Measurements from ENCODE around the gene PRKN. TPM values are rescaled to one million over a fixed set of nuclear protein-coding genes. Genes with fewer than 3 reads are reported as not detected.

Gene PRKN
- total RNA-seq, 2 experiments from 2014 or later = 0.82 to 1.00 TPM

DNA sequence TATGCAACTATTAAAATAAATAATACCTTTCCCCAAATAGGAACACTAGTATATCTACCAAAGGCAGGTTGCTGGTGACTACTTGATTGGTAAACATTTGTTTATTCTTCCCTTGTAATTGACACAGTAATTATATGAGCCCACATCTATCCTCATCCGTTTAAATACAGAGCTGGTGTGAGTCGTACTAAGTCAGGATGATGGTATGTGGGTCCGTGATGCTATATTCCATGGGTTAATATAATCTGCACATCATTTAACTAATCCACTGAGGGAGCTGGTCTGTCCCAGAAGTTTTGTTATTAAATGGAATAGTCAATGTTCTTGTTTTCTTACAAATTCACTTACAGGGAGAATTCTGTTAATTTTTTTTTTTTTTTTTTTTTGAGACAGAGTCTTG, 1289.7 kb downstream of the PRKN start:
- Mint-ChIP-seq H3K9me3 (no peaks in the 10 kb centered on the region), H3K4me1 (ENCODE audit: low read depth) (no peaks in the 10 kb centered on the region), H3K27ac (no peak overlapping the region), H3K27me3 (peaks cover 6% of the 10 kb centered on the region), H3K4me3 (no peak overlapping the region), H3K36me3 (no peaks in the 10 kb centered on the region)
- POLR2A ChIA-PET = no interaction called here
- CTCF ChIA-PET = interaction anchor here (1.9 kb wide), 1 partner anchor 20 kb away, joined by 6 read pairs; no protein-coding TSS in a partner anchor
- intact Hi-C loops (cut with micrococcal nuclease) = no loop called here
- no peak for DNase-seq

DNA sequence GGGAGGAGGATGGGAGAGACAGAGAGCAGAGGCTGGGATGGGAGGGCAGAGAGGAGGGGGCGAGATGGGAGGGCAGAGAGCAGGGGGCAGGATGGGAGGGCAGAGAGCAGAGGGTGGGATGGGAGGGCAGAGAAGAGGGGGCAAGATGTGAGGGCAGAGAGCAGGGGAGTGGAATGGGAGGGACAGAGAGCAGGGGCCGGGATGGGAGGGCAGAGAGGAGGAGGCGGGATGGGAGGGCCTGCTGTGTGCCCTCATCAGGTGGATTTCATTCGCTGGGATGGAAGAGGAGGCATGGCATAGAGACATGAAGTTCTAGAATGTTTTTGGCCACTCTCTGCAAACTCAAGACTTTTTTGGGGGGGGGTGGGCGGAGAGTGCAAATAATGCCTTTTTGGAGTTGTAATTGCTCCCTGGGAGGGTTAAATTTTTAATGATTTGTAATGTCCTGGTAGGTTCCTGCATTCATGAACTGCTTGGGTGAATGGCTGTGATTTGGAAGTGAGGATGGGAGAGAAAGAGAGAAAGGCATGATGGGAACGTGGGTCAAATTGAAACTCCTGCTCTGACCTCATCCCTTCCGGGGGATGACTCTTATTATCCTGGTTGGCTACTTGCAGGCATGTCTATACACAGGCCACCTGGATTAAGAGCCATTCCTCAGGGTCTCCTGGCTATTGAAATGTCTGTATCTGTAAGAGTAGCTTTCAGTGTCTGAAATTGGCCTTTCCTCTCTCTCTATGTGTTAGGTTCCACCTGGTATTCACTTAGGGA, 1291.3 kb downstream of the PRKN start:
- ChIA-PET POLR2A (no interaction called here), CTCF (interaction anchor here (1.9 kb wide), 1 partner anchor 19 kb away, joined by 6 read pairs; no protein-coding TSS in a partner anchor)
- no peak for DNase-seq
- intact Hi-C loops (cut with micrococcal nuclease) = no loop called here
- Mint-ChIP-seq H3K36me3 (no peaks in the 10 kb centered on the region), H3K4me3 (no peak overlapping the region), H3K4me1 (ENCODE audit: low read depth) (no peaks in the 10 kb centered on the region), H3K9me3 (no peaks in the 10 kb centered on the region), H3K27me3 (peaks cover 6% of the 10 kb centered on the region), H3K27ac (no peak overlapping the region)

DNA sequence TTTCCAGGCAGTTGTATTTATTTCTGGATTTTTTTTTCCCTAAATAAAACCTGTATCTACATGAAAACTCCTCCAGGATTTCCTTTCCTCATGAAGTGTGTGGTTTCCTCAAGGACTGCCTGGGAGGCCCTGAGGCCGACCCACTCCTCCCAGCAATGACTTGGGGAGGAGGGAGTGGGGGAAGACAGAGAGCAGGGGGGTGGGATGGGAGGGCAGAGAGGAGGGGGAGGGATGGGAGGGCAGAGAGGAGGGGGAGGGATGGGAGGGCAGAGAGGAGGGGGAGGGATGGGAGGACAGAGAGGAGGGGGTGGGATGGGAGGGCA, 1291.9 kb downstream of the PRKN start:
- no peaks in the 10 kb centered on the region for H3K4me1 Mint-ChIP-seq (ENCODE audit: low read depth)
- ChIA-PET POLR2A (no interaction called here), CTCF (no interaction called here)
- H3K27ac Mint-ChIP-seq = no peak overlapping the region
- H3K36me3 Mint-ChIP-seq = no peaks in the 10 kb centered on the region
- no peaks in the 10 kb centered on the region for H3K9me3 Mint-ChIP-seq
- H3K27me3 Mint-ChIP-seq = peaks cover 6% of the 10 kb centered on the region
- DNase-seq = no peak
- intact Hi-C loops (cut with micrococcal nuclease) = no loop called here
- no peak overlapping the region for H3K4me3 Mint-ChIP-seq

DNA sequence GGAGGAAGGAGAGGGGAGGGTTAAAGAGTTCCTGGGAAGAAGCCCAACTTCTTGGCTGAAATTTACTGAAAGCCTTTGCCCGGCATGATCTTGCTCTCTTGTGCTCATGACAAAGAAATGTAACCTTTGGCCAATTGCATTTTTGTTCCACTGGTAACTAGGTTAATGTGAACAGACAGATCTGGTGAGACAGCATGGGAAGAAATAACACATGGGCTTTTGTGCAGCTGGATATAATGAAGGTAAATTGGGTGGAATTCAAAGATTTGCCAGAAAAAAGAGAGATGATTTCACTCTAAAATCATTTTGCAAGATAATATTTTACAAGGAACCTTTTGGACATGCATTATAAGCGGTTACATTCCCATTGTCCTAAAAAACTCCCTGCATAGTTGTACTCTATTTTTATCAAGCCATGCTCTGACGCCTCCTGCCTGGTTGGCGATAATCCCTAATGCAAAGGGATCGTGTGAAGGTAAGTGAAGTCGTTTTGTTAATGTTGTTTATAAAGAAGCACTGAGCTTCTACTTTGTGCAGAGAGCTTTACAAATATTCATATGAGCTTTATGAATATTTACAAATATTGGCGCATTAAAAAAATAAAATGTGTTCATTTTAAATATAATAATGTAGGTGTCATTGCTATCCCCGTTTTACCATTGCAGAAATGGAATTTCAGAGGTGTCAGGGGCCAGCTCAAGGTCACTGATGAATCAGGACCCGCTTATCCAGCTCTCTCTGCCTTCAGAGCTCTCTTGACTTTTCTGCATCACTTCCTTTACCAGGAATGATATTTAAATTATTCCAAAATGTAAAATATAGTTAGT, 1292.4 kb downstream of the PRKN start:
- DNase-seq = no peak
- no peaks in the 10 kb centered on the region for H3K9me3 Mint-ChIP-seq
- ChIA-PET POLR2A (no interaction called here), CTCF (no interaction called here)
- H3K27ac Mint-ChIP-seq = no peak overlapping the region
- H3K4me3 Mint-ChIP-seq = no peak overlapping the region
- H3K4me1 Mint-ChIP-seq (ENCODE audit: low read depth) = no peaks in the 10 kb centered on the region
- intact Hi-C loops (cut with micrococcal nuclease) = no loop called here
- H3K36me3 Mint-ChIP-seq = no peaks in the 10 kb centered on the region
- H3K27me3 Mint-ChIP-seq = peaks cover 6% of the 10 kb centered on the region

DNA sequence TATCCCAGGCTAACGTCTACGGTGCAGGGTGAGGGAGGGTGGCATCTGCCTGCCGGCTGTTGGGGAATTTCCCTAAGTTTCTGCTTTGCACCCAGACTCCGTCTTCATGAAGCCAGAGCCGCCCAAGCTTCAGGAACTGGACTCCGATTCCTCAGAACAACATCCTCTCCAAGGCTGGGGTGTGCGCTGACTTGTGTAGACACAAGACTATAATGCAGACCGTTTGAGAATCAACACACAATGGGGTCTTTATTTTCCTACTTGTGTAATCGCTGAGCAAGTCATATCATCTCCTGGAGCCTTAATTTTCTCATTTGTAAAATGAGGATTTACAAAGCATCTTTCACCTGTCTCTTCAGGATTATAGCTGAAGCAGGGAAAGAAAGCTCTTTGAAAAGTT, 1293.2 kb downstream of the PRKN start:
- Mint-ChIP-seq H3K4me3 (no peak overlapping the region), H3K36me3 (no peaks in the 10 kb centered on the region), H3K4me1 (ENCODE audit: low read depth) (no peaks in the 10 kb centered on the region), H3K27me3 (peaks cover 6% of the 10 kb centered on the region), H3K27ac (no peak overlapping the region), H3K9me3 (no peaks in the 10 kb centered on the region)
- DNase-seq = no peak
- POLR2A ChIA-PET = no interaction called here
- intact Hi-C loops (cut with micrococcal nuclease) = no loop called here
- CTCF ChIA-PET = no interaction called here

DNA sequence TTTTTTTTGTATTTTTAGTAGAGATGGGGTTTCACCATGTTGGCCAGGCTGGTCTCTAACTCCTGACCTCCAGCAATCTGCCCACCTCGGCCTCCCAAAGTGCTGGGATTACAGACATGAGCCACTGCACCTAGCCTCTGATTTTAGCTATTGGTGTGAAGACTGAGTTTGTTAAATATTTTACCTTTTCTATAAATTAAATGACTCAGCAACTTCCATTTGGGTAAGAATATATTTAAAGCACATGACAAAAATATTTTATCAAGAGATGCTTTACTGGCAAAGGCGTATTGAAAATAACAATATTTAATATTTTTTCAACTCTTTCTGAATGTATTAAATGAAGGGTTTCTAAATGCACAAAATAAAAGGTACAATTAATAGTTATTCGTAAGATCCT, 1295.0 kb downstream of the PRKN start:
- Mint-ChIP-seq H3K27ac (no peak overlapping the region), H3K27me3 (peaks cover 6% of the 10 kb centered on the region), H3K36me3 (no peaks in the 10 kb centered on the region), H3K4me3 (no peak overlapping the region), H3K9me3 (no peaks in the 10 kb centered on the region), H3K4me1 (ENCODE audit: low read depth) (no peaks in the 10 kb centered on the region)
- DNase-seq = no peak
- intact Hi-C loops (cut with micrococcal nuclease) = no loop called here
- CTCF ChIA-PET = no interaction called here
- POLR2A ChIA-PET = no interaction called here

DNA sequence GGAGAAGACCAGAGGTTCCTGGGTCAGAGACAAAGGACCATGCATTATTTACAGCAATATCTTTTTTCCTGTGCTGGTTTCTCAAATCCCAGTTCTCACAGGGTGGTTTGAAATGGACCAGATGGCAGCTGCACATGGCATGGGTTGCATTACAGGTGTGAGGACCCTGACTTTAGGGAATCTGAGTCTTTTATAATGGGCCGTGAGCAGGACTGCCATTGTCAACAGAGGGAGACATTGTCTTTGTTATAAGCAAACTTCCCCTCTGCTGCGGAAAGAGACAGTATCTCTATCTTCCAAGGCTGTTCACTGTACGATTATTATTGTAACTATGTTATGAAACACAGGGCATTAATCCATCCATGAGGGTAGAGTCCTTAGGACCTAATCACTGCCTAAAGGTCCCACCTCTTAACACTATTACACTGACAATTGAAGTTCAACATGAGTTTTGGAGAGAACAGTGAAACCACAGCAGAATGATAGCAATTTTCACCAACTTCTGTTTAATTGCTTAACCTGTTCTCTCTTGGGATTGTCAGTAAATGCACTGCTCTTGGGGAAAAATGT, 1297.6 kb downstream of the PRKN start:
- peaks cover 4% of the 10 kb centered on the region for H3K27me3 Mint-ChIP-seq
- H3K36me3 Mint-ChIP-seq = no peaks in the 10 kb centered on the region
- intact Hi-C loops (cut with micrococcal nuclease) = no loop called here
- ChIA-PET CTCF (interaction anchor here (3.9 kb wide), 1 partner anchor 12 kb away, joined by 22 read pairs; no protein-coding TSS in a partner anchor), POLR2A (no interaction called here)
- H3K4me3 Mint-ChIP-seq = no peak overlapping the region
- H3K27ac Mint-ChIP-seq = no peak overlapping the region
- DNase-seq = no peak
- no peaks in the 10 kb centered on the region for H3K9me3 Mint-ChIP-seq
- no peaks in the 10 kb centered on the region for H3K4me1 Mint-ChIP-seq (ENCODE audit: low read depth)

DNA sequence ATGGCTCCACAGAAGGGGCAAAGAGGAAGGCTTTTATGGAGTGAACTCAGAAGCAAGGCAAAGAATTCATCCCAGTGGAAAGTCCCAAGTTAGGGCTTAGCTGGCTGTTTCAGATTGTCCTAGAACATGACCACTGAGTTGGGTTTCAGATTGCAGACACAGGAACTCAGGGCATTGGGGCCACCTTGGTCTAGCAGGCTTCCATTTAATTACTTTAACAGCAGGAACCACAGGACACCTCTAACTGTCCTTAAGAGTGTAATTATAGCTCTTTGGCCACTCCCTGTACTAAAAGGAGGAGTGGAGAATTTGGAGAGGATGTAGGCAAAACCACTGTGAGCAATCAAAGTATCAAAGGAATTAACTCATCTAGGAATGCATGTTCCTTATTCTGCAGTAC, 1303.1 kb downstream of the PRKN start:
- Mint-ChIP-seq H3K9me3 (no peaks in the 10 kb centered on the region), H3K4me1 (ENCODE audit: low read depth) (no peaks in the 10 kb centered on the region), H3K36me3 (no peaks in the 10 kb centered on the region), H3K4me3 (no peak overlapping the region), H3K27me3 (no peaks in the 10 kb centered on the region), H3K27ac (no peak overlapping the region)
- intact Hi-C loops (cut with micrococcal nuclease) = no loop called here
- ChIA-PET CTCF (interaction anchor here (0.6 kb wide), 1 partner anchor 52 kb away, joined by 3 read pairs; no protein-coding TSS in a partner anchor), POLR2A (no interaction called here)
- no peak for DNase-seq

DNA sequence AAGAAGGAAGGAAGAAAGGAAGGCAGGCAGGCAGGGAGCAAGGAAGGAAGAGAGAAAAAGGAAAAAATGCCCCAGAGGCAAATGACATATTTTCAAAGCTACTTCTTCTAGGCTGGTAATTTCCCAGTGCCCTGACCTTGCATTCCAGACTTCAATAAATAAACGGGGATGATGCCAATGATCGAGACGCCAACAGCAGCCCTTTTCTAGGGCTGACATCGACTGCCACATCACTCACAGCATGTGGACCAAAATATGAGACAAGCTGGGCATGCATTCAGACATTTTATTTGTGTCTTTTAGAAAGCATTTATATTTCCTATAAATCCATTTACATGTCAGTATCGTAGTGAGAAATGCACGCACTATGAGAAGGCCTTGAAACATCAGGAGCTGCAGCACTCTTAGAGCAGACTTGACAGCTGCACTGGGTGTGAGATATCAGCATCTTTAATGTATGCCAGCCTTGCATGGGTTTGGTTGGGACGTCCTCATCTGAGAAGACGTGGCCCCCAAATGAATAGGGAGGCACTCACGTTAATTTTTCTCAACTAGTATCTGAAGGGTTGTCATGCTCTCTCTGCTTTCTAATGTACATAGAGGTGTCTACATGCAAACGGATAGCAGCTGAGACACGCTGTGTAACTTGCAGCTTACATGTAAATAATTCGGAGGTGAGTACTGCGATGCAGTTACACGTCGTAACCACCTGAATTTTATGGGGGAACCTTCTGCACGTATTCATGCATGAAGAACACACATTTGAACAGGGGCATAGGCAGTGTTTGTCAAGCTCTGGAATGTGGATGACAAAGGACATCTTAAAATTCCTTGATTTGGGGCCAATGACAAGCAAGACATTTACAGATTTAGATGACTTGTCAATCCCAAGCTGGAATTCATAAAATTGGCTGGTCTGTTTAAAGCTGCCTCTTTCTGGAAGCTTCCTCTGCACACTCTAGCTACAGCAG, 1304.6 kb downstream of the PRKN start:
- CTCF ChIA-PET = no interaction called here
- POLR2A ChIA-PET = no interaction called here
- no peak overlapping the region for H3K27ac Mint-ChIP-seq
- intact Hi-C loops (cut with micrococcal nuclease) = no loop called here
- no peak for DNase-seq
- H3K4me1 Mint-ChIP-seq (ENCODE audit: low read depth) = no peaks in the 10 kb centered on the region
- H3K4me3 Mint-ChIP-seq = no peak overlapping the region
- no peaks in the 10 kb centered on the region for H3K36me3 Mint-ChIP-seq
- no peaks in the 10 kb centered on the region for H3K9me3 Mint-ChIP-seq
- peaks cover 2% of the 10 kb centered on the region for H3K27me3 Mint-ChIP-seq

DNA sequence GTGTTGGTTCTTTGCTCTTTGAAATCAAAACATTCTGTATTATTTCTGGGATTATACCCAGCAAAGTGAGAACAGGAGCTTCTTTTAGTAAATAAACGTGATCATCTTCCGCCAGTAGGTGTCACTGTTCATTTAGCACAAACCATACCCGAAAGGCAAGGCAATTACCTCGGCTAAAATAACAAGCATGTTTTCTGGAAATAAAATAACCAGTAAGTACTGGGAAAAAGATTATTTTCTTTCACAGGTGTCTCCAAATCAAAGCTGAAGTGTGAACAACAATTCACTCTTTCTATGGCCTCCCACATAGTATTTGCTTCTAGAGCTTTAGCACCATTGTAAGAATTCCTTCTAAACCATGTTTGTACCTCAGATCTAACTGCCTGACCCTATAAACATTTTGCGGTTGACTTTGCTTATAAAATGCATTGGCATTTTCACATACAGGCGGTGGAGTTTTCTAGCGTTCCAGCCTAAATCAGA, 1309.1 kb downstream of the PRKN start:
- no peak overlapping the region for H3K4me3 Mint-ChIP-seq
- no peak for DNase-seq
- H3K27me3 Mint-ChIP-seq = peaks cover 6% of the 10 kb centered on the region
- H3K27ac Mint-ChIP-seq = no peak overlapping the region
- CTCF ChIA-PET = interaction anchor here (0.6 to 2.6 kb wide), 37 partner anchors 9 to 1749 kb away, joined by 3 to 27 read pairs (median 4); no protein-coding TSS in a partner anchor
- H3K36me3 Mint-ChIP-seq = no peaks in the 10 kb centered on the region
- intact Hi-C loops (cut with micrococcal nuclease) = loop anchor here (1.0 kb wide), 1 partner anchor 277 kb away; no protein-coding TSS in a partner anchor
- no peaks in the 10 kb centered on the region for H3K9me3 Mint-ChIP-seq
- POLR2A ChIA-PET = interaction anchor here (0.6 kb wide), 1 partner anchor 182 kb away, joined by 3 read pairs; no protein-coding TSS in a partner anchor
- no peaks in the 10 kb centered on the region for H3K4me1 Mint-ChIP-seq (ENCODE audit: low read depth)

DNA sequence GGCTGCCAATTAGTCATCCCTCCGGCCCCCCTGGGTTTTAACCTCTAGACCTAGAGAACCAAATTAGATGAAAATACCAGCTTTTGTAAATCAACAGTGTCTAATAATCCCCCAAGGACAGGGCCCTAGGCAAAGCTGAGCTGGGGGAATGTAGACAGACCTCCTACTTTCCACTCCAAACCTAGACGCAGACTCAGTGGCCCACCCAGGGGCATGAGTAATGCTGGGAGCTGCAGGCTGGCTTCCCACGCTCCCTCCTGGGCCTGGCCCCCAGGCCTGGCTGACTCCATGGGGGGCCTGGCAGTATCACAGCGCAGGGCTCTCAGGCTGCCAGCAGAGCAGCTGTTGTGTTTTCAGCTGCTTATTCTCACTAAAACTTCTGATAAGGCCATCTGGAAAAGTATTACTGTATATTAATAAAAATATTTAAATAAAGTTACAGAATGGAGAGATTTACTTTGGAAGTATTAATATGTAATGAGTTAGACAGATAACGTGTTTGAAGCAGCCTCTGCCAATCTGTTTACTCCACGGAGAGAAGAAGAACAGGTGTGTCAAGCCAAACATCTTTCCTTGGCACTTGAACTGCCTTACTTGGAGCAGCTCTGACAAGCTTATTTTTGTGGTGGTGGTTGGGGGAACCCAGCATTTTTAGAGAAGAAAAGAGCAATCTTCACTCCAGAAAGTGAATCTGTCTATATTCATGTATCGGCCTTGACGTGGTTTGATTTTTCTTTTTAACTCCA, 1309.7 kb downstream of the PRKN start:
- Mint-ChIP-seq H3K27me3 (peaks cover 6% of the 10 kb centered on the region), H3K4me3 (no peak overlapping the region), H3K4me1 (ENCODE audit: low read depth) (no peaks in the 10 kb centered on the region), H3K36me3 (no peaks in the 10 kb centered on the region), H3K9me3 (no peaks in the 10 kb centered on the region), H3K27ac (no peak overlapping the region)
- DNase-seq = no peak
- intact Hi-C loops (cut with micrococcal nuclease) = loop anchor here (1.0 kb wide), 1 partner anchor 277 kb away; no protein-coding TSS in a partner anchor
- CTCF ChIA-PET = interaction anchor here (0.6 to 2.6 kb wide), 37 partner anchors 8 to 1749 kb away, joined by 3 to 27 read pairs (median 4); no protein-coding TSS in a partner anchor
- POLR2A ChIA-PET = interaction anchor here (0.6 kb wide), 1 partner anchor 181 kb away, joined by 3 read pairs; no protein-coding TSS in a partner anchor

Measured in activated CD4-positive, alpha-beta memory T cell treated with anti-CD3 and anti-CD28 coated beads for 36 hours (primary cell).